HEK293T (cell line): ENCODE data around the gene APBB2.

ENCODE experiments used
- CTCF ChIA-PET: fragments of 350-600 bp; formaldehyde crosslinking; extraction: SDS; loops from one replicate; lab custom pipeline; 2021; ENCODE audit warnings: antibody characterized with exemption, inconsistent platforms; lab: Yijun Ruan, JAX
- POLR2A ChIA-PET: fragments of 350-600 bp; formaldehyde crosslinking; extraction: SDS; loops from one replicate; lab custom pipeline; 2020; ENCODE audit warnings: antibody characterized with exemption, inconsistent platforms; lab: Yijun Ruan, JAX
- DNase-seq: peaks from one replicate; pipeline ENCODE4 v3.0.0; 2012; ENCODE audit warnings: mixed read lengths; ENCODE audit errors: extremely low spot score
- ARNT ChIP-seq: fragments of 450-650 bp; IDR thresholded peaks from 2 replicates; pipeline ENCODE4 v1.6.1; 2017; ENCODE audit warnings: mild to moderate bottlenecking
- BHLHE40 ChIP-seq: fragments of 450-650 bp; IDR thresholded peaks from 2 replicates; pipeline ENCODE4 v1.6.1; 2016; ENCODE audit warnings: mild to moderate bottlenecking, moderate library complexity, borderline replicate concordance
- CTBP1 ChIP-seq: fragments of 450-650 bp; IDR thresholded peaks from 2 replicates; pipeline ENCODE4 v1.6.1; 2016; ENCODE audit warnings: borderline replicate concordance
- ELF4 ChIP-seq: fragments of 450-650 bp; IDR thresholded peaks from 2 replicates; pipeline ENCODE4 v1.6.1; 2017; ENCODE audit warnings: antibody characterized with exemption
- FOXA1 ChIP-seq: fragments of 450-650 bp; IDR thresholded peaks from 2 replicates; pipeline ENCODE4 v1.6.1; 2016; ENCODE audit warnings: mild to moderate bottlenecking
- FOXK2 ChIP-seq: fragments of 450-650 bp; IDR thresholded peaks from 2 replicates; pipeline ENCODE4 v1.6.1; 2016; ENCODE audit warnings: mild to moderate bottlenecking
- FOXM1 ChIP-seq: fragments of 450-650 bp; IDR thresholded peaks from 2 replicates; pipeline ENCODE4 v1.6.1; 2017; ENCODE audit warnings: mild to moderate bottlenecking, borderline replicate concordance
- HDGF ChIP-seq: fragments of 450-650 bp; IDR thresholded peaks from 2 replicates; pipeline ENCODE4 v1.6.1; 2017; ENCODE audit warnings: antibody characterized with exemption, borderline replicate concordance
- L3MBTL2 ChIP-seq: fragments of 450-650 bp; conservative IDR thresholded peaks from 2 replicates; pipeline ENCODE4 v1.6.1; 2016; ENCODE audit warnings: mild to moderate bottlenecking
- LEF1 ChIP-seq: fragments of 450-650 bp; IDR thresholded peaks from 2 replicates; pipeline ENCODE4 v1.6.1; 2017; ENCODE audit warnings: mild to moderate bottlenecking, borderline replicate concordance
- NFRKB ChIP-seq: fragments of 450-650 bp; IDR thresholded peaks from 2 replicates; pipeline ENCODE4 v1.6.1; 2016; ENCODE audit warnings: mild to moderate bottlenecking, moderate library complexity
- SP1 ChIP-seq: fragments of 450-650 bp; IDR thresholded peaks from 2 replicates; pipeline ENCODE4 v1.6.1; 2017
- SUZ12 ChIP-seq: fragments of 450-650 bp; IDR thresholded peaks from 2 replicates; pipeline ENCODE4 v1.6.1; 2016; ENCODE audit warnings: mild to moderate bottlenecking
- TARDBP ChIP-seq: fragments of 450-650 bp; IDR thresholded peaks from 2 replicates; pipeline ENCODE4 v1.6.1; 2016
- ZNF384 ChIP-seq: fragments of 450-650 bp; IDR thresholded peaks from 2 replicates; pipeline ENCODE4 v1.6.1; 2016
- TF ChIP-seq, protein P1 (sequence below): fragments of 450-650 bp; IDR thresholded peaks from 2 replicates; pipeline ENCODE4 v1.6.1; 2016

The APBB2 gene

DNA sequence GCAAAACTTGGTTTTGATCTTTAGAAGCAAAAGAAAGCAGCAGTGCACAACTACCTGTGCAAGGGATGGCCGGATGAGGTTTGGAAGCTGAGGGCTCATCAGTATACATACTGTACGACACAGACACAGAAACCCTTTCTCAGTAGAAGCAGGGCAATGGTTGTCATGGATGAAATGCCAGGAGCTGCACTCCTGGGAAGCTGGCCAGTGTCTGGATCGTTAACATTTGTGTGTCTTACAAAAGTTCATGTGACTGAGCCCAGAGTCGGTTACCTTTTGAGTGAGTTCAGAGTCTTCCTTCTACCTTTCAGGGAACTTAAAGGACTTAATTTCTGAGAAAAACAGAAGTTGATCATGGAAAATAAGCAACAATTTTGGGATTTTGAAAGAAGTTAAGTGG, 230.3 kb downstream of the APBB2 start:
- CTCF ChIA-PET = no interaction called here
- POLR2A ChIA-PET = no interaction called here
- TF ChIP-seq SUZ12 (no peak), ZNF384 (no peak), LEF1 (no peak)
- no peak for DNase-seq

DNA sequence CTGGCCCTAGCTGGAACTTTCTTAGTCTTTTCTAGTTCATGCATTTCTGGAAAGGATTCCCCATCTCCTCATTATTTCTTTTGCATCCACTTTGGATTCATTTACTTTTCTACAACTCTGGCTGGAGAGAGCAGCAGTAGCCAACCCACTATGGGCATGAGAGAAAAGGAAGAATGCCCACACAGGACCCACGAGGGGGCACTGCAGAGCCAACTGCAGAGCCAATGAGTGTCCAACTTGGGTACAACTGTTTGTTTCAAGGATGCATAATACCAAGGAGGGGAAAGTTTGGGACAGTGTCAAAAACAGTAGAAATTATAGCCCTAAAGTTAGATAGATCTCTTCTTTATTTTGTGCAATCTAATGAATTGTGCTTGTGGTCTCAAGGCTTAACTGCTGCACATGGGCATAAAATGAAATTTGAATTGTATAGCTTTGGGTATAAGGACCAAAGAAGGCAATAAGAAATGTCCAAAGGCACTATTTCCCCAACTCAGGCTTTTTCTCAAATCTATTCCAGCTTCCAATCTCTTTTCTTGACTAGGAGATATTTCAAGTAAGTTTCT, 233.9 kb downstream of the APBB2 start:
- DNase-seq = peak; percentile 12
- TF ChIP-seq ARNT = no peak
- no peak for TF ChIP-seq FOXA1
- TF ChIP-seq HDGF = no peak
- TF ChIP-seq, protein P1, sequence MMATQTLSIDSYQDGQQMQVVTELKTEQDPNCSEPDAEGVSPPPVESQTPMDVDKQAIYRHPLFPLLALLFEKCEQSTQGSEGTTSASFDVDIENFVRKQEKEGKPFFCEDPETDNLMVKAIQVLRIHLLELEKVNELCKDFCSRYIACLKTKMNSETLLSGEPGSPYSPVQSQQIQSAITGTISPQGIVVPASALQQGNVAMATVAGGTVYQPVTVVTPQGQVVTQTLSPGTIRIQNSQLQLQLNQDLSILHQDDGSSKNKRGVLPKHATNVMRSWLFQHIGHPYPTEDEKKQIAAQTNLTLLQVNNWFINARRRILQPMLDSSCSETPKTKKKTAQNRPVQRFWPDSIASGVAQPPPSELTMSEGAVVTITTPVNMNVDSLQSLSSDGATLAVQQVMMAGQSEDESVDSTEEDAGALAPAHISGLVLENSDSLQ = no peak
- no peak for TF ChIP-seq TARDBP
- no peak for TF ChIP-seq SUZ12
- TF ChIP-seq NFRKB = no peak
- TF ChIP-seq CTBP1 = no peak
- no peak for TF ChIP-seq ELF4
- no peak for TF ChIP-seq L3MBTL2
- TF ChIP-seq FOXK2 = no peak
- no peak for TF ChIP-seq FOXM1
- TF ChIP-seq ZNF384 = no peak
- TF ChIP-seq BHLHE40 = no peak
- TF ChIP-seq SP1 = no peak
- TF ChIP-seq LEF1 = no peak
- ChIA-PET POLR2A (interaction anchor here (1.0 to 1.4 kb wide), 2 partner anchors 236 to 276 kb away, joined by 3 read pairs; partner anchors contain the start of gene UCHL1), CTCF (interaction anchor here (1.9 to 3.5 kb wide), 2 partner anchors 232 to 234 kb away, joined by 5 to 11 read pairs; partner anchors contain the start of gene APBB2)

DNA sequence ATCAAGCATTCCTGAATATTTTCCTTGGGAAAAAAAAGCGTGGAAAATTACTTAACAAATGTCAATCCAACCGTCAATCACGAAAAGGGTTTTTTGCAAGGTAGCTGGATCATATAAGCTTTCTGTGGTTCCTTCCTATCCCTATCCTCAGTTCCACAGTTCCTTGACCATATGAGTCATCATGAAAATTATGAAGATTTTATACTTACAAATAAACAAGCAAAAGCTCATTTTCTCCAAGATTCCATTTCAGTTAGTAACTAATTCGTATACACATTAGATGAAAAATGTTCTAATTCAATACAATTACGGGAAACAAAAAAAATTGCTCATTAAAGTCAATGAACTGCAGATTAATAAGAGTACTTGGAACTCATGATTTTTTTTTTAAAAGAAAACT, 235.8 kb downstream of the APBB2 start:
- TF ChIP-seq, protein P1 = no peak
- TF ChIP-seq LEF1 (no peak), HDGF (no peak), ZNF384 (no peak), ELF4 (no peak), NFRKB (no peak), FOXK2 (no peak)
- ChIA-PET CTCF (interaction anchor here (0.7 to 3.5 kb wide), 4 partner anchors 155 to 235 kb away, joined by 3 to 11 read pairs (median 4); partner anchors contain the start of gene APBB2), POLR2A (interaction anchor here (1.2 to 1.4 kb wide), 3 partner anchors 236 to 278 kb away, joined by 3 to 4 read pairs (median 3); partner anchors contain the start of genes APBB2 and UCHL1)
- DNase-seq = no peak

DNA sequence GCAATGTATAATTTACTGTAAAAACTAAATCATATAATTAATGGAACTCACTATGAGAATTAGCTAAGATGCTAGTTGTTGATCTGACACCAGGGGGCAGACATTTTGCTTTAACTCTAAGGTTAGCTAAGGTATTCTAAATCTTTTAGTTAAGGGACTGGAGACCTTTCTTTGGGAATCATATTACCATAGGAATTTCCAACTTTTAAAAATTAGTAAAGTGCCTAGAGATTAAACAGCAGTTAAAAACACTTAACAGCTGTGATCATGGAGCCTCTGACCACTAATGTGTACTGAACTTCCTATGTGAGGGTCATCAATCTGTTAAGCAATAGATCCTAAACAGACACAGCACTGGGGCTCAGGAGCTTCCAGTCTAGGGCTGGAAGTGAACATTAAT, 238.0 kb downstream of the APBB2 start:
- TF ChIP-seq CTBP1 (no peak), FOXM1 (no peak), FOXA1 (no peak), L3MBTL2 (no peak), NFRKB (no peak), FOXK2 (no peak), HDGF (no peak), ELF4 (no peak), ZNF384 (no peak), TARDBP (no peak), SUZ12 (no peak), ARNT (no peak), LEF1 (no peak), SP1 (no peak), BHLHE40 (no peak)
- TF ChIP-seq, protein P1 = no peak

DNA sequence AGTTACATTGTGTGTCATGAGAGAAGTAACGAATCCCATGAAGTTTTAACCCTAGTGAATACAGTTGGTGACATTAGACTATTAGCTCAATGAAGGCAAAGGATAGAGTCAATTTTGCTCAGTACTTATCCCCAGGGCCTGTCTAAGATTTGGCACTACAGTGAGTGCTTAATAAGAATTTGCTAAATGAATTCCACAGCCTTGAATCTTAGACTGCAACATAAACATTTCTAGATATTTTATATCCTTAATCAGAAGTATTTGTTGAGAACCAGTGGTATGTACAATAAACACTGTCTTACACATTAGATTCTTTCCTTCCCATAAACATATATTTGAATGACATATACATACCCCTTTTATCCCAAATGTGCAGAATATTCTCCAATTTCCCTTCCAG, 241.6 kb downstream of the APBB2 start:
- POLR2A ChIA-PET = no interaction called here
- DNase-seq = no peak
- CTCF ChIA-PET = no interaction called here
- TF ChIP-seq TARDBP (no peak), L3MBTL2 (no peak), FOXM1 (no peak), SUZ12 (no peak), NFRKB (no peak), SP1 (no peak), ZNF384 (no peak), LEF1 (no peak), FOXA1 (no peak), FOXK2 (no peak), HDGF (no peak), ARNT (no peak), CTBP1 (no peak), BHLHE40 (no peak), ELF4 (no peak)
- TF ChIP-seq, protein P1 = no peak

More for the DNA sequence above, 238.0 kb downstream of the APBB2 start:
- DNase-seq = peak; percentile 15
- CTCF ChIA-PET = interaction anchor here (0.6 to 2.0 kb wide), 12 partner anchors 9 to 285 kb away, joined by 3 to 12 read pairs (median 3); partner anchors contain the start of gene APBB2
- POLR2A ChIA-PET = interaction anchor here (1.1 kb wide), 2 partner anchors 238 to 240 kb away, joined by 3 to 6 read pairs; partner anchors contain the start of gene APBB2
